Bronchial epithelial cell (primary cell): ENCODE results near the gene KRI1. TPM values are rescaled to one million over a fixed set of nuclear protein-coding genes. Genes with fewer than 3 reads are reported as not detected.
A peak's percentile ranks its signal among the peaks of the same experiment; 100 is the strongest.
"Not testable (repeated sequence)": the region's sequence is repeated elsewhere in the genome, so short reads cannot be mapped to it uniquely, and the experiment has no call there.

ENCODE experiments used
- DNase-seq: peaks from one replicate; pipeline ENCODE4 v3.0.0-alpha.2; 2010; ENCODE audit warnings: low read depth
- FAIRE-seq: peaks from 2 replicates; lab custom pipeline; 2011; peaks lifted over from hg19 to GRCh38; lab: Jason Lieb, UNC
- H3K27me3 ChIP-seq: 2 replicates; pipeline ENCODE4 v1.5.1; 2011; ENCODE audit warnings: low read length; ENCODE audit not compliant: control insufficient read depth, insufficient read depth
- H3K36me3 ChIP-seq: 2 replicates; pipeline ENCODE4 v1.5.1; 2011; ENCODE audit warnings: low read length; ENCODE audit not compliant: control insufficient read depth, insufficient read depth
- H3K4me3 ChIP-seq: 2 replicates; pipeline ENCODE4 v1.5.1; 2011; ENCODE audit warnings: mild to moderate bottlenecking, low read depth, low read length, control low read depth
- total RNA-seq: library from RNA; depleted of rRNA; stranded (reverse); fragments of >200 nt; gene quantifications from 2 replicates; pipeline ENCODE4 v1.2.1, GENCODE V29; 2014
- TF ChIP-seq, protein P1 (sequence below): IDR thresholded peaks from 2 replicates; pipeline ENCODE4 v1.5.1; 2011; ENCODE audit warnings: mild to moderate bottlenecking, moderate library complexity, low read length, control low read depth, inconsistent platforms; ENCODE audit not compliant: insufficient read depth, severe bottlenecking

The KRI1 gene
- total RNA-seq, 1 donor from 2014 or later: 8.2 TPM

DNA sequence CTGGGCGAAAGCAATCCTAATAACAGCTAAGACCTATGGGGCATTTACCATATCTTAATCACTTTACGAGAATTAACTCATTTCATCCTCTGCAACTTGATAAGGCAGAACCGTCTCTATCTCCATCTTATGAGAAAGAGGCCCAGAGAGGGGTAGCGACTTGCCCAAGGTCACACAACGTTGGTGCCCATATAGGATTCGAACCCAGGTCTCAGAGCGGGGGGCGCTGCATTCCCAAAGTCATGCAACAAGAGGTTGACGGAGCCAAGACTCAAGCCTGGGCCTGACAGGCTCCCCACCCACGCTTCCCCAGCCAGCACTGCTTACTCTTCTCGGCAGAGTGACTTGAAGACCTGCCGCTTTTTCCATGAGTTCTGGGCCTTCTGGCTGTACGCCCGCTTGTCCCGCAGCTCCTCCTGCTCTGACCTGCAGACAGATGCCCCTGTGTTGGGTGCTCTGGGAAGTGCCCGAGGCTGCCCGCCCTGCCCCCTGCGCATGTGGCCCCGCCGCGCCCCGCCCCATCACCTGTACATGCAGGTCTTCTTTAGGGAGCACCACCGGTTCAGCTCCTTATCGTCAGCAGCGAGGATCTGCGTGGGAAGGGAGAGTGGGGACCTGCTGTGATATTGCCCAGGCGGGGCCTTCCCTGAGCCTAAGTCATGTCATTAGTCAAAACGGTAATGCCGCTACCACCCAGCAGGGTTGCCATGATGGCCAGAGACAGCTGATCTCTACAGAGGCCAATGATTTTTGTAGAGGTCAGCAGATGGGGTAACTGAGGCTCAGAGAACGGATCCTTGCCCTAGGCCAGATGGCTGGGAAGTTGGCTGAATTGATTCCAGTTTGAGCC lies 10.8 kb downstream of the KRI1 start:
- DNase-seq: peak; percentile 92
- Histone ChIP-seq H3K36me3 (peaks cover 28% of the 10 kb centered on the region), H3K4me3 (no peak overlapping the region), H3K27me3 (no peaks in the 10 kb centered on the region)
- TF ChIP-seq, protein P1, sequence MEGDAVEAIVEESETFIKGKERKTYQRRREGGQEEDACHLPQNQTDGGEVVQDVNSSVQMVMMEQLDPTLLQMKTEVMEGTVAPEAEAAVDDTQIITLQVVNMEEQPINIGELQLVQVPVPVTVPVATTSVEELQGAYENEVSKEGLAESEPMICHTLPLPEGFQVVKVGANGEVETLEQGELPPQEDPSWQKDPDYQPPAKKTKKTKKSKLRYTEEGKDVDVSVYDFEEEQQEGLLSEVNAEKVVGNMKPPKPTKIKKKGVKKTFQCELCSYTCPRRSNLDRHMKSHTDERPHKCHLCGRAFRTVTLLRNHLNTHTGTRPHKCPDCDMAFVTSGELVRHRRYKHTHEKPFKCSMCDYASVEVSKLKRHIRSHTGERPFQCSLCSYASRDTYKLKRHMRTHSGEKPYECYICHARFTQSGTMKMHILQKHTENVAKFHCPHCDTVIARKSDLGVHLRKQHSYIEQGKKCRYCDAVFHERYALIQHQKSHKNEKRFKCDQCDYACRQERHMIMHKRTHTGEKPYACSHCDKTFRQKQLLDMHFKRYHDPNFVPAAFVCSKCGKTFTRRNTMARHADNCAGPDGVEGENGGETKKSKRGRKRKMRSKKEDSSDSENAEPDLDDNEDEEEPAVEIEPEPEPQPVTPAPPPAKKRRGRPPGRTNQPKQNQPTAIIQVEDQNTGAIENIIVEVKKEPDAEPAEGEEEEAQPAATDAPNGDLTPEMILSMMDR: peak; percentile 44
- no peak for FAIRE-seq

DNA sequence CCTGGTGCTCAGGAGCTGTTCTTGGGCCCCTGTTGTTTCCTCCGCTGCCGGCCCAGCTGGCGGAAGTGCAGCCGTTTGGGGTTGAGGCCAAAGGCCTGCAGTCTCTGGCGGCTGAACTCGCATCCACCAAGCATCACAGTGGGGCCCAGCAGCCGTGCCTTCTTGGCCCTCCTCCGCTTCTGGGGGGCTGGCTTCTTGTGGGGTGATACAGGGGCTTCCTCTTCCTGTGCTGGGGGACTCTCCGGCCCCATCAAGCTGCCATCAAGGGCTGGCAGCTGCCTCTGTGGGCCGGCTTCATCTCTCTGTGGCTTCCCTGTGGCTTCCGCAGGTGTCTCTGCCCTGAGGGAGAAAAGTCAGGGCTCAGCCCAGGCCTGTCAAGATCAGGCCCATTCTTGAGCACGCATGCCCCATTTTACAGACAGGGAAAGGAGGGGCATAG lies 11.8 kb downstream of the KRI1 start:
- peak; percentile 88 for DNase-seq
- Histone ChIP-seq H3K36me3 (peaks cover 25% of the 10 kb centered on the region), H3K4me3 (no peak overlapping the region), H3K27me3 (no peaks in the 10 kb centered on the region)
- TF ChIP-seq, protein P1: no peak
- FAIRE-seq: peak; percentile 80

DNA sequence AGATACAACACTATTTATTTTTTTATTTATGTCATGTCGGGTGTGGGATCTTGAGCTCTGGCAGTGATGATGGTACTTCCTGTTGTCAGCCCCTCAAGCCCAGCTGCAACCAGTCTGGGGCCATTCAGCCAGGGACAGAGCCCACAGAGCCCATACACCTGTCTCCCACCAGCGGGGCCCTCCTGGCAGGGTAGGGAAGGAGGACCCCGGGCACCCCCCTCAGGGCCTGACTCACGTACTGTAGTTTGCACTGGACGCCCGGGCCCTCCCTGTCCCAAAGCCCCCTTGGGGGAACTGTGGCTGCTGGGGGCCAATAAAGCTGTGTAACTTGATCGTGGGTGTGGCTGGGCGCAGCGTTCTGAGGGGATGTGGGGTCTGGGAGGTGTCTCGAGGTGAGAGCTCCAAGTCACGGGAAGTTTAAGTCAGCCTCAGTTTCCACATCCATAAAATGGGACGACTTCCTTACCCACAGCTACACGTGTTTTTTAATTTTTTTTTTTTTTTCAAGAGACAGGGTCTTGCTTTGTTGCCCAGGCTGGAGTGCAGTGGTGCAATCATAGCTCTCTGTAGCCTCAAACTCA lies 12.6 kb downstream of the KRI1 start:
- no peak for DNase-seq
- no peaks in the 10 kb centered on the region for H3K27me3 ChIP-seq
- TF ChIP-seq, protein P1: no peak
- no peak for FAIRE-seq
- H3K36me3 ChIP-seq: peaks cover 27% of the 10 kb centered on the region
- H3K4me3 ChIP-seq: no peak overlapping the region

DNA sequence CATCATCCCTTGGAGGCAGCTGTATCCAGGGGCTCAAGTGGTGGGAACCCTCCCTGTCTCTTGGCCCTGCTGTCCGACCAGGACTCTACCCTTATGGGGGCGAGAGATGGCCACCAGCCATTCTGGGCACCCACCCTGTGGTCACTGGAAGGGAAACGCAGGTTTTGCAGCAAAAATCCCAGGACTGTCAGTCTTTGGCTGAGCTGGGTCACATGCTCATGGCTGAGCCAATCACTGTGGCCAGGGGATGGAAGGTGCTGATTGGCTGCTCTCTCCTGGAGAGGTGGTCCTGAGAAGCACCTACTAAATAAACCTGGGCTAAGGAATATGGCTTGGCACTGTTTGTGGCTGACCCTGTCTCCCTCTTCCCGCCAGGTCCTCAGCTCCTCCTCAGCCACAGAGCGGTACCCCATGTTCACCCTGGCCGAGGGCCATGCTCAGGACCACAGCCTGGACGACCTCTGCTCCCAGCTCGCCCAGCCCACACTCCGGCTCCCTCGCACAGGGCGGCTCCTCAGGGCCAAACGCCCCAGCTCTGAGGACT lies 13.2 kb downstream of the KRI1 start:
- peaks cover 24% of the 10 kb centered on the region for H3K36me3 ChIP-seq
- H3K4me3 ChIP-seq: no peak overlapping the region
- TF ChIP-seq, protein P1: no peak
- no peaks in the 10 kb centered on the region for H3K27me3 ChIP-seq
- FAIRE-seq (no peak), DNase-seq (no peak)

DNA sequence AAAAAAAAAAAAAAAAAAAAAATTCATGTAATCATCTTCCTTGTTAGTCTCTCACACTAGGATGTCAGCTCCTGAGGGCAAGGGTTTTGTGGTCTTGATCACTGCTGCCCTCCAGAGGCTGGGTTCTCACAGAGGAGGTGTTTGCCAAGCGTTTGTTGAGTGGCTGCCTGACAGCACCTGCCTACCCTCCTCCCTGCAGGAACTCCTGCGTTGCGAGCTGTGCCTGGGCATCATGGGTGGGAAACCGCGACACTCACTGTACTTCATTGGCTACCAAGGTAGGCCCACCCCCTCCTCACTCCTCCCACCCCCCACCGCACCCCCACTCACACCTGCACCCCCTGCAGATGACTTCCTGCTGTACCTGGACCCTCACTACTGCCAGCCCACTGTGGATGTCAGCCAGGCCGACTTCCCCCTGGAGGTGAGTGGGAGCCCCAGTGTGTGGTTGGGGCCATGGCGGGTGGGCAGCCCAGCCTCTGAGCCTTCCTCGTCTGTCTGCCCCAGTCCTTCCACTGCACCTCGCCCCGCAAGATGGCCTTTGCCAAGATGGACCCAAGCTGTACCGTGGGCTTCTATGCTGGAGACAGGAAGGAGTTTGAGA lies 14.0 kb downstream of the KRI1 start:
- Histone ChIP-seq H3K36me3 (peaks cover 27% of the 10 kb centered on the region), H3K27me3 (no peaks in the 10 kb centered on the region), H3K4me3 (no peak overlapping the region)
- DNase-seq (peak; percentile 62), FAIRE-seq (peak; percentile 36)
- TF ChIP-seq, protein P1: peak; percentile 51

DNA sequence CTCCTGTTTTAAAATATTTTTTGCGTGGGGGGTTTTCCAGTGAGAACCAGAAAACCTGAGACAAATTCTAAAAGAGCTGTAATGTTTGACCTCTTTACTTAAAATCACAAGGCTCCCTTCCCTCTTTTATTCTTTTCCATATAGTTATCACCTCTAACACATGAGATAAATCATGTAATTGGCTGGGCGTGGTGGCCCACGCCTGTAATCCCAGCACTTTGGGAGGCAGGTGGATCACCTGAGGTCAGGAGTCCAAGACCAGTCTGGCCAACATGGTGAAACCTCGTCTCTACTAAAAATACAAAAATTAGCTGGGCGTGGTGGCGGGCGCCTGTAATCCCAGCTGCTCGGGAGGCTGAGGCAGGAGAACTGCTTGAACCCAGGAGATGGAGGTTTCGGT lies 14.8 kb downstream of the KRI1 start:
- H3K36me3 ChIP-seq: peaks cover 30% of the 10 kb centered on the region
- not testable (repeated sequence) for H3K4me3 ChIP-seq, FAIRE-seq, H3K27me3 ChIP-seq, DNase-seq
